A549 (cell line): ENCODE measurements around the gene CEBPA. TPM values are rescaled to one million over a fixed set of nuclear protein-coding genes. Genes with fewer than 3 reads are reported as not detected.

Source experiments
- ATAC-seq, 2 experiments: fragments of 200-7000 bp in 1 of 2; fragments of >200 bp in 1 of 2; cut with Nextera tagmentation in 1 of 2; cut with Tn5 transposase in 1 of 2; 3 replicates each; pipeline versions ENCODE4 v1.8.0 to v1.9.1; 2018 to 2020; ENCODE audit warnings: mild to moderate bottlenecking in 1 of 2, moderate library complexity in 1 of 2
- CTCF ChIA-PET: fragments of 300-600 bp; sonication (Branson Sonifier 250); formaldehyde crosslinking; extraction: SDS; loops from one replicate; lab custom pipeline; 2021; ENCODE audit warnings: antibody characterized with exemption, inconsistent platforms; lab: Yijun Ruan, JAX
- POLR2A ChIA-PET: fragments of 350-600 bp; formaldehyde crosslinking; extraction: SDS; loops from one replicate; lab custom pipeline; 2021; ENCODE audit warnings: antibody characterized with exemption, inconsistent platforms; lab: Yijun Ruan, JAX
- DNase-seq, 2 experiments: peaks; one replicate each; pipeline versions ENCODE4 v3.0.0 to v3.0.0-alpha.2; 2011 to 2016; ENCODE audit warnings: low read depth in 1 of 2, low spot score in 1 of 2
- FAIRE-seq: peaks from 2 replicates; lab custom pipeline; 2011; peaks lifted over from hg19 to GRCh38; lab: Jason Lieb, UNC
- H3K27ac ChIP-seq, 2 experiments: fragments of >200 bp; sonication (Bioruptor Twin); formaldehyde crosslinking; 3 replicates each; pipeline ENCODE4 v1.5.1; 2016 to 2017
- H3K4me1 ChIP-seq: fragments of >200 bp; sonication (Bioruptor Twin); formaldehyde crosslinking; 3 replicates; pipeline ENCODE4 v1.6.1; 2016
- H3K4me2 ChIP-seq: fragments of >200 bp; sonication (Bioruptor Twin); formaldehyde crosslinking; 3 replicates; pipeline ENCODE4 v1.6.1; 2016
- H3K4me3 ChIP-seq: fragments of >200 bp; sonication (Bioruptor Twin); formaldehyde crosslinking; 3 replicates; pipeline ENCODE4 v1.5.1; 2016
- H3K9me3 ChIP-seq: fragments of >200 bp; sonication (Bioruptor Twin); formaldehyde crosslinking; 3 replicates; pipeline ENCODE4 v1.6.1; 2016
- BHLHE40 ChIP-seq: IDR thresholded peaks from 2 replicates; pipeline ENCODE4 v1.6.1; 2012; ENCODE audit warnings: low read depth, low read length, inconsistent platforms
- CEBPB ChIP-seq, 2 experiments: fragments of >200 bp in 1 of 2; sonication (Bioruptor Twin) in 1 of 2; formaldehyde crosslinking in 1 of 2; IDR thresholded peaks; 2 replicates each; pipeline ENCODE4 v1.6.1; 2012 to 2016
- CTCF ChIP-seq: fragments of >200 bp; sonication (Bioruptor Twin); formaldehyde crosslinking; IDR thresholded peaks from 3 replicates; pipeline ENCODE4 v1.5.1; 2016
- EHF ChIP-seq: fragments of 250-450 bp; sonication (Bioruptor Pico); IDR thresholded peaks from 2 replicates; pipeline ENCODE4 v1.5.0; 2020; ENCODE audit warnings: mild to moderate bottlenecking
- EP300 ChIP-seq, 2 experiments: fragments of >200 bp; sonication (Bioruptor Twin); formaldehyde crosslinking; IDR thresholded peaks; 2 replicates in 1 of 2; 3 replicates in 1 of 2; pipeline ENCODE4 v1.6.1; 2016 to 2017
- ESRRA ChIP-seq: fragments of 150-350 bp; IDR thresholded peaks from 2 replicates; pipeline ENCODE4 v1.6.1; 2014; ENCODE audit warnings: mild to moderate bottlenecking, low read length, borderline replicate concordance
- FOSL2 ChIP-seq, 2 experiments: fragments of 450-650 bp in 1 of 2; fragments of >200 bp in 1 of 2; sonication (Bioruptor Twin) in 1 of 2; formaldehyde crosslinking; IDR thresholded peaks; 2 replicates each; pipeline versions ENCODE4 v1.5.0 to v1.6.1; 2016 to 2020; ENCODE audit warnings: mild to moderate bottlenecking in 1 of 2, moderate library complexity in 1 of 2
- GATA3 ChIP-seq: IDR thresholded peaks from 2 replicates; pipeline ENCODE4 v1.6.1; 2012; ENCODE audit warnings: borderline replicate concordance
- HMGXB4 ChIP-seq: fragments of 250-450 bp; sonication (Bioruptor Pico); IDR thresholded peaks from 2 replicates; pipeline ENCODE4 v1.5.0; 2021; ENCODE audit warnings: mild to moderate bottlenecking, moderate library complexity, borderline replicate concordance
- HOXA7 ChIP-seq: fragments of 250-450 bp; sonication (Bioruptor Pico); IDR thresholded peaks from 2 replicates; pipeline ENCODE4 v1.5.0; 2020; ENCODE audit warnings: mild to moderate bottlenecking, moderate library complexity
- JUNB ChIP-seq: fragments of >200 bp; sonication (Bioruptor Twin); formaldehyde crosslinking; IDR thresholded peaks from 2 replicates; pipeline ENCODE4 v1.6.1; 2016
- KDM5A ChIP-seq: fragments of 200-600 bp; sonication (generic); IDR thresholded peaks from 2 replicates; pipeline ENCODE4 v1.6.1; 2016; ENCODE audit warnings: antibody characterized with exemption, mild to moderate bottlenecking
- MAFK ChIP-seq: fragments of 450-650 bp; IDR thresholded peaks from 2 replicates; pipeline ENCODE4 v1.6.1; 2014; ENCODE audit not compliant: partially characterized antibody
- MAX ChIP-seq: IDR thresholded peaks from 2 replicates; pipeline ENCODE4 v1.6.1; 2012
- MAZ ChIP-seq: fragments of 150-350 bp; IDR thresholded peaks from 2 replicates; pipeline ENCODE4 v1.6.1; 2014; ENCODE audit warnings: antibody characterized with exemption, low read depth, low read length, borderline replicate concordance
- MYC ChIP-seq: IDR thresholded peaks from 2 replicates; pipeline ENCODE4 v1.6.1; 2012; ENCODE audit warnings: mild to moderate bottlenecking, inconsistent platforms, low read length, improper control_type of control experiment, borderline replicate concordance
- RAD21 ChIP-seq, 2 experiments: fragments of >200 bp in 1 of 2; sonication (Bioruptor Twin) in 1 of 2; formaldehyde crosslinking in 1 of 2; IDR thresholded peaks in 1 of 2; conservative IDR thresholded peaks in 1 of 2; 2 replicates in 1 of 2; 3 replicates in 1 of 2; pipeline ENCODE4 v1.6.1; 2012 to 2018; ENCODE audit warnings: inconsistent platforms in 1 of 2
- RARB ChIP-seq: fragments of 250-450 bp; sonication (Bioruptor Pico); IDR thresholded peaks from 2 replicates; pipeline ENCODE4 v1.8.0; 2021; ENCODE audit warnings: mild to moderate bottlenecking, moderate library complexity
- RNF2 ChIP-seq: fragments of 200-600 bp; sonication (generic); IDR thresholded peaks from 2 replicates; pipeline ENCODE4 v1.6.1; 2016; ENCODE audit warnings: low read depth, mild to moderate bottlenecking, antibody characterized with exemption, moderate library complexity, borderline replicate concordance
- TFCP2L1 ChIP-seq: fragments of 250-450 bp; sonication (Bioruptor Pico); IDR thresholded peaks from 2 replicates; pipeline ENCODE4 v1.5.0; 2021; ENCODE audit warnings: mild to moderate bottlenecking
- TP53 ChIP-seq: fragments of 250-450 bp; sonication (Bioruptor Pico); IDR thresholded peaks from 2 replicates; pipeline ENCODE4 v1.5.0; 2021; ENCODE audit warnings: mild to moderate bottlenecking, moderate library complexity
- ZC3H11A ChIP-seq: fragments of 450-650 bp; IDR thresholded peaks from 2 replicates; pipeline ENCODE4 v1.6.1; 2014; ENCODE audit warnings: antibody characterized with exemption, mild to moderate bottlenecking
- WGBS: methylation state at CpG from one replicate; pipeline ENCODE4 v1.1.6; 2017; ENCODE audit errors: missing lambda C conversion rate; 5-methylcytosine and 5-hydroxymethylcytosine counted together
- polyA plus RNA-seq, 4 experiments: library from polyadenylated mRNA; depleted of rRNA in 3 of 4; stranded (reverse); fragments of >200 nt; fragmentation: RNase III in 1 of 4; extraction: RNeasy Plus Mini Kit Qiagen cat#74134 plus additional on column Dnase treatment in 1 of 4; gene quantifications; 2 replicates in 3 of 4; 3 replicates in 1 of 4; pipeline ENCODE4 v1.2.3, GENCODE V29; 2011 to 2017

The CEBPA gene
- polyA plus RNA-seq, 2 of the 4 experiments (the other 2 are of a cell fraction): 3.5 to 6.6 TPM

- no peak for TF ChIP-seq HMGXB4 (CRISPR knock-in tag)
- TF ChIP-seq FOSL2 (IDR thresholded peaks at IDR 0.05): no peak
- TF ChIP-seq FOSL2 (CRISPR knock-in tag; IDR thresholded peaks at IDR 0.05): no peak
- no peak for TF ChIP-seq ESRRA
Observed at GRCh38 chr19:33350538-33351309, 48.4 kb upstream of the CEBPA start (continued).

GRCh38 chr19:33349319-33350289, 47.3 kb upstream of the CEBPA start:
- FAIRE-seq (peak; percentile 84), ATAC-seq (no peak), DNase-seq (no peak)
- no peak overlapping the region for H3K4me3 ChIP-seq
- ChIA-PET CTCF (interaction anchor here (0.9 to 2.0 kb wide), 11 partner anchors 9 to 205 kb away, joined by 3 to 10 read pairs (median 4); partner anchors contain the start of genes CEBPA and CEBPG), POLR2A (interaction anchor here (1.2 to 2.7 kb wide), 2 partner anchors 24 to 47 kb away, joined by 5 to 12 read pairs; partner anchors contain the start of genes CEBPA and CEBPG)
- WGBS: 63% methylated on average over 12 of the region's 12 CpGs
- no peaks in the 10 kb centered on the region for H3K4me1 ChIP-seq
- H3K9me3 ChIP-seq: peaks cover 4% of the 10 kb centered on the region
- no peak overlapping the region for H3K27ac ChIP-seq
- TF ChIP-seq BHLHE40 (no peak), HOXA7 (CRISPR knock-in tag) (no peak), CTCF (no peak), RAD21 (conservative IDR thresholded peaks at IDR 0.05 in 1 of 2, IDR thresholded peaks at IDR 0.05 in 1 of 2) (no peak), MYC (no peak), JUNB (no peak), EP300 (IDR thresholded peaks at IDR 0.05) (no peak), EHF (CRISPR knock-in tag) (no peak), TP53 (CRISPR knock-in tag) (no peak), RNF2 (no peak), MAFK (no peak), CEBPB (IDR thresholded peaks at IDR 0.05) (no peak), MAZ (no peak), KDM5A (no peak), FOSL2 (IDR thresholded peaks at IDR 0.05) (no peak), FOSL2 (CRISPR knock-in tag; IDR thresholded peaks at IDR 0.05) (no peak), ZC3H11A (no peak), MAX (no peak), TFCP2L1 (CRISPR knock-in tag) (no peak), RARB (CRISPR knock-in tag) (no peak), GATA3 (no peak)
- no peak overlapping the region for H3K4me2 ChIP-seq
